H9 (cell line): ENCODE results near the gene ZNF296. TPM values are rescaled to one million over a fixed set of nuclear protein-coding genes. Genes with fewer than 3 reads are reported as not detected.

Source experiments
- DNase-seq: peaks from one replicate; pipeline ENCODE4 v3.0.0-alpha.2; 2017
- H2AFZ ChIP-seq: one replicate; pipeline ENCODE4 v1.6.1; 2013; ENCODE audit warnings: mild to moderate bottlenecking, low read length, control low read depth, moderate library complexity
- H2AK5ac ChIP-seq: 2 replicates; pipeline ENCODE4 v1.6.1; 2013; ENCODE audit warnings: low read length, control low read depth, mixed read lengths; ENCODE audit not compliant: insufficient read length
- H2BK120ac ChIP-seq: one replicate; pipeline ENCODE4 v1.6.1; 2013; ENCODE audit warnings: low read depth, mild to moderate bottlenecking, low read length, control low read depth, inconsistent platforms; ENCODE audit not compliant: poor library complexity, severe bottlenecking
- H2BK12ac ChIP-seq: 2 replicates; pipeline ENCODE4 v1.6.1; 2013; ENCODE audit warnings: low read length, control low read depth, mixed read lengths, low read depth; ENCODE audit not compliant: insufficient read length
- H2BK15ac ChIP-seq: 2 replicates; pipeline ENCODE4 v1.6.1; 2013; ENCODE audit warnings: low read depth, low read length, control low read depth
- H2BK20ac ChIP-seq: one replicate; pipeline ENCODE4 v1.6.1; 2013; ENCODE audit warnings: low read depth, mild to moderate bottlenecking, low read length, control low read depth, inconsistent platforms; ENCODE audit not compliant: poor library complexity, severe bottlenecking
- H2BK5ac ChIP-seq: 2 replicates; pipeline ENCODE4 v1.6.1; 2013; ENCODE audit warnings: low read length, control low read depth, mixed read lengths; ENCODE audit not compliant: insufficient read length
- H3K14ac ChIP-seq: 2 replicates; pipeline ENCODE4 v1.6.1; 2013; ENCODE audit warnings: low read length, control low read depth; ENCODE audit not compliant: insufficient read depth
- H3K18ac ChIP-seq: 2 replicates; pipeline ENCODE4 v1.6.1; 2013; ENCODE audit warnings: low read depth, mild to moderate bottlenecking, mixed read lengths, low read length, control low read depth; ENCODE audit not compliant: insufficient read length
- H3K23ac ChIP-seq: 2 replicates; pipeline ENCODE4 v1.6.1; 2013; ENCODE audit warnings: low read length, control low read depth, mixed read lengths, low read depth; ENCODE audit not compliant: insufficient read length
- H3K23me2 ChIP-seq: 2 replicates; pipeline ENCODE4 v1.6.1; 2013; ENCODE audit warnings: low read depth, mild to moderate bottlenecking, mixed read lengths, low read length, control low read depth; ENCODE audit not compliant: insufficient read length, poor library complexity, severe bottlenecking
- H3K27ac ChIP-seq: 2 replicates; pipeline ENCODE4 v1.5.1; 2013; ENCODE audit warnings: low read length, control low read depth, mixed read lengths, low read depth; ENCODE audit not compliant: insufficient read length
- H3K27me3 ChIP-seq: 2 replicates; pipeline ENCODE4 v1.6.1; 2013; ENCODE audit warnings: low read length, control low read depth, inconsistent platforms; ENCODE audit not compliant: insufficient read depth
- H3K4ac ChIP-seq: 2 replicates; pipeline ENCODE4 v1.6.1; 2013; ENCODE audit warnings: low read depth, mild to moderate bottlenecking, control low read depth, inconsistent platforms, low read length, moderate library complexity
- H3K4me1 ChIP-seq: 2 replicates; pipeline ENCODE4 v1.6.1; 2013; ENCODE audit warnings: low read length, control low read depth, inconsistent platforms; ENCODE audit not compliant: insufficient read depth
- H3K4me2 ChIP-seq: 2 replicates; pipeline ENCODE4 v1.6.1; 2013; ENCODE audit warnings: low read length, control low read depth, mixed read lengths; ENCODE audit not compliant: insufficient read length, insufficient read depth
- H3K56ac ChIP-seq: 2 replicates; pipeline ENCODE4 v1.6.1; 2013; ENCODE audit warnings: low read depth, mild to moderate bottlenecking, mixed read lengths, low read length, control low read depth; ENCODE audit not compliant: insufficient read length
- H3K79me1 ChIP-seq: 2 replicates; pipeline ENCODE4 v1.6.1; 2013; ENCODE audit warnings: low read depth, mild to moderate bottlenecking, moderate library complexity, low read length, control low read depth, inconsistent platforms; ENCODE audit not compliant: insufficient read depth, poor library complexity, severe bottlenecking
- H3K79me2 ChIP-seq: 2 replicates; pipeline ENCODE4 v1.6.1; 2013; ENCODE audit warnings: low read length, control low read depth, inconsistent platforms; ENCODE audit not compliant: insufficient read depth
- H3K9ac ChIP-seq: 2 replicates; pipeline ENCODE4 v1.6.1; 2013; ENCODE audit warnings: low read length, control low read depth, mixed read lengths; ENCODE audit not compliant: insufficient read length; ENCODE audit errors: extremely low read depth
- H3K9me3 ChIP-seq: one replicate; pipeline ENCODE4 v1.6.1; 2013; ENCODE audit warnings: low read depth, low read length, inconsistent platforms; ENCODE audit not compliant: control insufficient read depth
- H3T11ph ChIP-seq: one replicate; pipeline ENCODE4 v1.6.1; 2013; ENCODE audit warnings: mild to moderate bottlenecking, low read length, control low read depth, inconsistent platforms
- H4K20me1 ChIP-seq: one replicate; pipeline ENCODE4 v1.6.1; 2013; ENCODE audit not compliant: control insufficient read depth, insufficient read length, insufficient read depth
- H4K5ac ChIP-seq: 2 replicates; pipeline ENCODE4 v1.6.1; 2013; ENCODE audit warnings: low read depth, mild to moderate bottlenecking, mixed read lengths, low read length, control low read depth; ENCODE audit not compliant: insufficient read length
- H4K8ac ChIP-seq: replicated peaks from 2 replicates; pipeline ENCODE4 v1.6.1; 2013; ENCODE audit warnings: low read length, control low read depth, mixed read lengths, low read depth; ENCODE audit not compliant: insufficient read length
- H4K91ac ChIP-seq: 2 replicates; pipeline ENCODE4 v1.6.1; 2013; ENCODE audit warnings: low read depth, mild to moderate bottlenecking, moderate library complexity, mixed read lengths, low read length, control low read depth; ENCODE audit not compliant: insufficient read length
- H3K27ac Mint-ChIP-seq, 3 experiments: 2 replicates in 2 of 3; 3 replicates in 1 of 3; pipeline ENCODE4 v1.8.0; 2020 to 2021; ENCODE audit warnings: mixed read lengths in 3 of 3, mild to moderate bottlenecking in 1 of 3, moderate library complexity in 1 of 3
- H3K27me3 Mint-ChIP-seq: 2 replicates; pipeline ENCODE4 v1.8.0; 2021; ENCODE audit warnings: low read depth, mild to moderate bottlenecking, moderate library complexity, mixed read lengths
- H3K36me3 Mint-ChIP-seq, 3 experiments: 2 replicates in 2 of 3; 3 replicates in 1 of 3; pipeline ENCODE4 v1.8.0; 2020 to 2021; ENCODE audit warnings: low read depth in 3 of 3, mixed read lengths in 3 of 3; ENCODE audit not compliant: insufficient read depth in 1 of 3
- H3K4me1 Mint-ChIP-seq, 2 experiments: 2 replicates each; pipeline ENCODE4 v1.8.0; 2020; ENCODE audit warnings: mixed read lengths in 2 of 2
- H3K4me3 Mint-ChIP-seq, 2 experiments: 2 replicates in 1 of 2; 3 replicates in 1 of 2; pipeline ENCODE4 v1.8.0; 2020 to 2021; ENCODE audit warnings: mild to moderate bottlenecking in 2 of 2, mixed read lengths in 2 of 2, moderate library complexity in 1 of 2
- H3K9me3 Mint-ChIP-seq, 2 experiments: 2 replicates in 1 of 2; 3 replicates in 1 of 2; pipeline ENCODE4 v1.8.0; 2020; ENCODE audit warnings: mild to moderate bottlenecking in 2 of 2, mixed read lengths in 2 of 2, moderate library complexity in 1 of 2
- CTCF ChIP-seq: fragments of 200-600 bp; sonication (generic); conservative IDR thresholded peaks from 3 replicates; pipeline ENCODE4 v1.8.0; 2021; ENCODE audit warnings: antibody characterized with exemption, mild to moderate bottlenecking
- WGBS: extraction: QIAGEN DNeasy Blood & Tissue Kit; methylation state at CpG from one replicate; pipeline ENCODE4 v1.1.7; 2013; ENCODE audit warnings: missing lambda C conversion rate, low lambda C conversion rate, mixed read lengths; ENCODE audit not compliant: insufficient read length; ENCODE audit errors: extremely low coverage; 5-methylcytosine and 5-hydroxymethylcytosine counted together
- total RNA-seq: library from RNA; stranded (reverse); gene quantifications from 2 replicates; pipeline ENCODE4 v1.2.1, GENCODE V29; 2021

Gene ZNF296
- total RNA-seq, 1 experiment from 2014 or later: 14.8 TPM

- H3K23me2 ChIP-seq: peaks cover 17% of the 10 kb centered on the region
- no peak overlapping the region for H3K14ac ChIP-seq
- no peak for DNase-seq
- no peak overlapping the region for H3K4me2 ChIP-seq
- H2BK5ac ChIP-seq: no peak overlapping the region
- Mint-ChIP-seq H3K4me1 (peaks cover 15 to 24% of the 10 kb centered on the region in 2 experiments), H3K9me3 (no peaks in the 10 kb centered on the region), H3K27ac (peak overlapping the region in 2 of 3 experiments; percentile 68 to 72; a peak in 2 of 7 replicates), H3K36me3 (peaks cover 27 to 52% (median 48%) of the 10 kb centered on the region in 3 experiments), H3K4me3 (no peak overlapping the region), H3K27me3 (no peaks in the 10 kb centered on the region)
- no peak overlapping the region for H3K23ac ChIP-seq
- no peak overlapping the region for H3K56ac ChIP-seq
- no peak overlapping the region for H3K27ac ChIP-seq
- H4K91ac ChIP-seq: no peak overlapping the region
- H3K79me1 ChIP-seq: no peaks in the 10 kb centered on the region
- H3T11ph ChIP-seq: no peak overlapping the region
- H2BK15ac ChIP-seq: no peak overlapping the region
- no peak overlapping the region for H3K9ac ChIP-seq
- H3K4me1 ChIP-seq: peaks cover 3% of the 10 kb centered on the region; the same call in 1 of the 2 replicates
- peaks cover 2% of the 10 kb centered on the region; the same call in 1 of the 2 replicates for H3K79me2 ChIP-seq
- no peaks in the 10 kb centered on the region for H4K20me1 ChIP-seq
- H2BK120ac ChIP-seq: no peak overlapping the region
- H2AK5ac ChIP-seq: no peak overlapping the region
- H3K9me3 ChIP-seq: no peaks in the 10 kb centered on the region
- H3K18ac ChIP-seq: no peak overlapping the region
- no peaks in the 10 kb centered on the region for H3K27me3 ChIP-seq
- H3K4ac ChIP-seq: no peak overlapping the region
- H4K5ac ChIP-seq: no peak overlapping the region
- H2BK20ac ChIP-seq: no peak overlapping the region
- H2BK12ac ChIP-seq: no peak overlapping the region
- H4K8ac ChIP-seq: no peak overlapping the region
- no CpG with 5 or more reads among the region's 25 CpGs for WGBS
- no peak overlapping the region for H2AFZ ChIP-seq
- TF ChIP-seq CTCF: no peak
Observed at GRCh38 chr19:45071545-45071938, 4.7 kb downstream of the ZNF296 start.
